HG02870 (cell line): ENCODE measurements around the gene RFC5.
"Not testable (repeated sequence)": the region's sequence is repeated elsewhere in the genome, so short reads cannot be mapped to it uniquely, and the experiment has no call there.

Experiments
- ATAC-seq: cut with Tn5 transposase; IDR thresholded peaks from one replicate; pipeline ENCODE4 v1.9.1; 2021; ENCODE audit warnings: mild to moderate bottlenecking, moderate library complexity; ENCODE audit not compliant: unreplicated experiment

RFC5 gene

DNA sequence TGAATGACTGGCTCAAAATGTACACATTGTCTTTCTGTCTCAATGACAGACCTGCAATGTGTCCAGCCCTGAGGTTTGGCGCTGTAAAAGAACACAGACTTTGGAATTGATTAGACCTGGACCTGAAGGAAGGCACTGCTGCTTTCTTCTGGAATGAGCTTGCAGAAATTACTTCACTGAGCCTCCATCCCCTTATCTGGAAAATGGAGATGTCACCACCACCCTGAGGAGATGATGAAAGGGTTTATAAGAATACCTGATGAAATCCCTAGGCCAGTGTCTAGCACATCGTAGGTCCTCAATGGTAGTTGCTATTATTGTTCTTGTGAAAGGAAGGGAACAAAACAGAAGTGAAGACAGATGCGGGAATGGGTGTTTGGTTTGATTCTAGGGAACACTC, 54.1 kb downstream of the RFC5 start:
- no peak for ATAC-seq

DNA sequence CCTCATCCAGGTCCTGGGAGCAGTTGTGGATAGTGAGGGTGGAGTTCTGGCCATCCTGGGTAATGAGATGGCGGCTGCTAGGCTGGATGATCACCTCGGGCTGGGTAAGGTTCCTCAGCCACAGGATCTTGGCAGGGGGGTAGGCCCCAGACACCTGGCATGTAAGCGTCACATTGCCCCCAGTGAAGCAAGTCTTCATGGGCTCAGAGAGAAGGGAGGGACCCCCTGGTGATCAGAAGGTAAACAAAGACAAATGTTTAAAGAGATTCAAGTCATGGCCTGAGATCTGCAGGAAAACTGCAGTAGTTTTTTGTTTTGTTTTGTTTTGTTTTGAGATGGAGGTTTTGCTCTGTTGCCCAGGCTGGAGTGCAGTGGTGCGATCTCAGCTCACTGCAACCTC, 57.3 kb downstream of the RFC5 start:
- ATAC-seq, result no peak

DNA sequence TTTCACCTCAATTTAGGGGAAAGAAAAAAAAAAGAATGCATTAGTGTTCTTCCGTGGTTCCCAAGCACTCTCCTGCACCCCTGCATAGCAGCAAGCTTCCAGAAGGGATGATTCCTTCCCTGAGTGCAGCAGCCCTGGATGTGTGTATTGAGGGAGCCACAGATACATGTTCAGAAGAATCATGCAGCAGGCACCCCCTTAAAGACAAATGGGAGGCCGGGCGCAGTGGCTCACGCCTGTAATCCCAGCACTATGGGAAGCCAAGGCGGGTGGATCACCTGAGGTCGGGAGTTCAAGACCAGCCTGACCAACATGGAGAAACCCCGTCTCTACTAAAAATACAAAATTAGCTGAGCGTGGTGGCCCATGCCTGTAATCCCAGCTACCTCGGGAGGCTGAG, 65.0 kb downstream of the RFC5 start:
- not testable (repeated sequence) for ATAC-seq
